Astrocyte (in vitro differentiated cells and primary cell): ENCODE measurements around the gene PLCXD3.

Source experiments
- EZH2 ChIP-seq: IDR thresholded peaks from 2 replicates; pipeline ENCODE4 v1.6.1; 2012; ENCODE audit warnings: mild to moderate bottlenecking, low read length, inconsistent platforms; ENCODE audit not compliant: insufficient read depth
- TF ChIP-seq, protein P1 (sequence below): IDR thresholded peaks from 2 replicates; pipeline ENCODE4 v1.5.1; 2011; ENCODE audit warnings: low read depth, mild to moderate bottlenecking, inconsistent platforms, low read length, moderate library complexity; ENCODE audit not compliant: insufficient read depth

DNA sequence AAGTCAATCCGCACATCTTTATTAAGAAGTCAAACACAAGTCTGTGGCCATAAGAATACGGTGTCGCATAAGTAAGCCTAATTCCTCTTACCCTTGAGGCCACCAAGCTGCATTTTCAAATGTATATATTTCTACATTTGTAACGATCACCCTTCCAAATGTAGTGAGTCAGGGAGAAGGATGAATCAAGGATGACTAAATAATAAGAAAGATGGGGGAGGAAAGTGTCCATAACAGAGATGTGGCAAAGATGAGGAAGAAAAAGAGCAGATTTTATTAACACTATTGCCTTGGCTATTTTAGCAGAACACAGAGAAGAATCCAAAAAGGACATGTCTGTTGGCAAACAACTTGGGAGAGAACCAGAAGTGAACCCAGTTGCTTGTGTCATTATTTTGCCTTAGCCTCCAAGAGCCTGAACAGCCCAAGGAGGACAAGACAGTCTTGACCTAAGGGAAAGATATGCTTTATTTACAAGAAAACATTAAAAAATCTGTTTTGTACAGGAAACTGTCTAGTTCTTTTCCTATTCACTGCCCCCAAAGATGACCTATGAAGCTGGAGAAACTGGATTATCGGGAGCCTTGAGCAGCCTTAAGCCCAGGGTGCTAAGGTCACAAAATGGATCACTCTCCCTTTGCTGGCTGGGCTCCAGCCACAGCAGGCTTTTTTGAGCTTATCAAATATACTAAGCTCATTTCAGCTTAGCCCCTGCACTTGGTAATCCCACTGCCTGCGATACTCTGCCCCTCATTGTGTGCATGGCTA lies 101.5 kb downstream of the PLCXD3 start:
- TF ChIP-seq EZH2: no peak
- TF ChIP-seq, protein P1, sequence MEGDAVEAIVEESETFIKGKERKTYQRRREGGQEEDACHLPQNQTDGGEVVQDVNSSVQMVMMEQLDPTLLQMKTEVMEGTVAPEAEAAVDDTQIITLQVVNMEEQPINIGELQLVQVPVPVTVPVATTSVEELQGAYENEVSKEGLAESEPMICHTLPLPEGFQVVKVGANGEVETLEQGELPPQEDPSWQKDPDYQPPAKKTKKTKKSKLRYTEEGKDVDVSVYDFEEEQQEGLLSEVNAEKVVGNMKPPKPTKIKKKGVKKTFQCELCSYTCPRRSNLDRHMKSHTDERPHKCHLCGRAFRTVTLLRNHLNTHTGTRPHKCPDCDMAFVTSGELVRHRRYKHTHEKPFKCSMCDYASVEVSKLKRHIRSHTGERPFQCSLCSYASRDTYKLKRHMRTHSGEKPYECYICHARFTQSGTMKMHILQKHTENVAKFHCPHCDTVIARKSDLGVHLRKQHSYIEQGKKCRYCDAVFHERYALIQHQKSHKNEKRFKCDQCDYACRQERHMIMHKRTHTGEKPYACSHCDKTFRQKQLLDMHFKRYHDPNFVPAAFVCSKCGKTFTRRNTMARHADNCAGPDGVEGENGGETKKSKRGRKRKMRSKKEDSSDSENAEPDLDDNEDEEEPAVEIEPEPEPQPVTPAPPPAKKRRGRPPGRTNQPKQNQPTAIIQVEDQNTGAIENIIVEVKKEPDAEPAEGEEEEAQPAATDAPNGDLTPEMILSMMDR: no peak
